ENCODE results near the gene NPM1.

DNA sequence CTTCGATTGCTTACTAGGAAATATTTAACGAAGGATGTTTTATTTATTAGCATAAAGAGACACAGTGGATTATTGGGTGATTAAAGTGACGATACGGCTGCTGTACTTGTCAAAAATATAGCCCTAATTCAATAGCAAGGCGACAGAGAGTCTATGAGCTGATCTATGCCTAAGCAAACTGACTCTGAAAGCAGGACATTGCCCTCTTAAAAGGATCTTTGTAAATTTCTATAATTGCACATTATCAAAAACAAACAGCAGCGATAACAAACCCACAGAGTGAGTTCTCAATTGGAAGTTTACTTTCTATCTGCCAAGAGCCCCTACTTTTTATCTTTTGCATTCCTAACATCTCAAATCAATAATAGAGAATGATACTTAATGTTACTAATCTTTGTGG lies 47.2 kb upstream of the NPM1 start:
- no peak for TF ChIP-seq POLR2AphosphoS5 (IDR thresholded peaks at IDR 0.05)
- no peak for TF ChIP-seq CTCF (IDR thresholded peaks at IDR 0.05)

All from breast epithelium (tissue), 3 donors.